Astrocyte of the cerebellum (primary cell): Measurements from ENCODE around the gene ALDH5A1.

Experiments used
- DNase-seq: peaks from one replicate; pipeline ENCODE4 v3.0.0-alpha.2; 2011; ENCODE audit warnings: low read depth
- H3K4me3 ChIP-seq: 2 replicates; pipeline ENCODE4 v1.5.1; 2011; ENCODE audit warnings: mild to moderate bottlenecking, low read depth, low read length, moderate library complexity
- CTCF ChIP-seq: IDR thresholded peaks from 2 replicates; pipeline ENCODE4 v1.5.1; 2012; ENCODE audit warnings: low read length, low read depth, moderate library complexity, mild to moderate bottlenecking; ENCODE audit errors: missing control alignments
- in situ Hi-C: cut with HindIII; loops from 2 replicates; pipeline ENCODE4 v1.10.0; 2017; ENCODE audit warnings: low sequenced_read_pairs

ALDH5A1 gene

GRCh38 chr6:24494821-24495795 lies at the start of gene ALDH5A1:
Gene ALDH5A1 (plus strand): TSS chr6:24494969. CDS start chr6:24494997, 28 bp downstream.
- in situ Hi-C loops: no loop called here
- H3K4me3 ChIP-seq: peak within 1 kb of the TSS; percentile 51
- peak; percentile 18 for TF ChIP-seq CTCF
- peak; percentile 11 for DNase-seq

GRCh38 chr6:24445704-24446103 lies 49.1 kb upstream of the ALDH5A1 start:
- no peak for TF ChIP-seq CTCF
- no peak for DNase-seq
- in situ Hi-C loops: no loop called here
- H3K4me3 ChIP-seq: no peak overlapping the region

- no peak overlapping the region for H3K4me3 ChIP-seq
- TF ChIP-seq CTCF: no peak
- in situ Hi-C loops: no loop called here
- no peak for DNase-seq
Observed at GRCh38 chr6:24446670-24447069, 48.1 kb upstream of the ALDH5A1 start.

- DNase-seq: no peak
- H3K4me3 ChIP-seq: no peak overlapping the region
- in situ Hi-C loops: no loop called here
- no peak for TF ChIP-seq CTCF
Observed at GRCh38 chr6:24448396-24448795, 46.4 kb upstream of the ALDH5A1 start.

- H3K4me3 ChIP-seq: no peak overlapping the region
- DNase-seq: no peak
- in situ Hi-C loops: no loop called here
- no peak for TF ChIP-seq CTCF
Observed at GRCh38 chr6:24448828-24449525, 45.8 kb upstream of the ALDH5A1 start.

- no peak for TF ChIP-seq CTCF
- H3K4me3 ChIP-seq: no peak overlapping the region
- no peak for DNase-seq
- in situ Hi-C loops: no loop called here
Observed at GRCh38 chr6:24451581-24452388, 43.0 kb upstream of the ALDH5A1 start.
